HepG2 (cell line): Measurements from ENCODE around the gene MED12. TPM values are rescaled to one million over a fixed set of nuclear protein-coding genes. Genes with fewer than 3 reads are reported as not detected.
A peak's percentile ranks its signal among the peaks of the same experiment; 100 is the strongest.

Source experiments
- AHR ChIP-seq: IDR thresholded peaks from 2 replicates; pipeline ENCODE4 v1.6.1; 2018; ENCODE audit warnings: missing genetic modification reagents, missing compliant biosample characterization
- DMAP1 ChIP-seq: IDR thresholded peaks from 2 replicates; pipeline ENCODE4 v1.6.1; 2016
- ELF4 ChIP-seq: sonication (generic); formaldehyde crosslinking; IDR thresholded peaks from 2 replicates; pipeline ENCODE4 v1.5.0; 2020; ENCODE audit warnings: missing genetic modification reagents, mild to moderate bottlenecking, moderate library complexity, borderline replicate concordance
- FOXP1 ChIP-seq, 2 experiments: fragments of 450-650 bp in 1 of 2; IDR thresholded peaks; 2 replicates each; pipeline ENCODE4 v1.6.1; 2017 to 2018; ENCODE audit warnings: antibody characterized with exemption in 1 of 2
- GABPA ChIP-seq, 2 experiments: IDR thresholded peaks; 2 replicates each; pipeline ENCODE4 v1.6.1; 2011 to 2016; ENCODE audit warnings: low read depth in 2 of 2, low read length in 1 of 2, missing biosample characterization in 1 of 2, missing genetic modification characterization in 1 of 2
- HNRNPL ChIP-seq: fragments of 200-400 bp; formaldehyde crosslinking; IDR thresholded peaks from 2 replicates; pipeline ENCODE4 v1.6.1; 2017; ENCODE audit warnings: mild to moderate bottlenecking, low read depth, low read length
- KLF9 ChIP-seq: IDR thresholded peaks from 2 replicates; pipeline ENCODE4 v1.6.1; 2016; ENCODE audit warnings: low read depth
- NBN ChIP-seq: fragments of 450-650 bp; conservative IDR thresholded peaks from 2 replicates; pipeline ENCODE4 v1.6.1; 2017
- NFE2L2 ChIP-seq: fragments of 150-350 bp; IDR thresholded peaks from 2 replicates; pipeline ENCODE4 v1.6.1; 2014; ENCODE audit warnings: low read length
- NFKBIZ ChIP-seq: IDR thresholded peaks from 2 replicates; pipeline ENCODE4 v1.6.1; 2018; ENCODE audit warnings: missing genetic modification reagents, missing compliant biosample characterization
- NONO ChIP-seq, 2 experiments: fragments of 450-650 bp in 1 of 2; sonication (generic) in 1 of 2; formaldehyde crosslinking in 1 of 2; IDR thresholded peaks in 1 of 2; conservative IDR thresholded peaks in 1 of 2; 2 replicates each; pipeline versions ENCODE4 v1.6.1 to v1.8.0; 2017 to 2022; ENCODE audit warnings: mild to moderate bottlenecking in 1 of 2, missing genetic modification reagents in 1 of 2, moderate library complexity in 1 of 2
- TAF1 ChIP-seq: sonication (generic); formaldehyde crosslinking; IDR thresholded peaks from 2 replicates; pipeline ENCODE4 v1.4.0; 2020; ENCODE audit warnings: missing genetic modification reagents
- YY1 ChIP-seq: IDR thresholded peaks from 2 replicates; pipeline ENCODE4 v1.6.1; 2011; ENCODE audit warnings: low read length, low read depth, moderate library complexity, mild to moderate bottlenecking; ENCODE audit not compliant: insufficient read depth, insufficient replicate concordance
- ZNF331 ChIP-seq: sonication (generic); formaldehyde crosslinking; IDR thresholded peaks from 2 replicates; pipeline ENCODE4 v1.4.0; 2020; ENCODE audit warnings: missing genetic modification reagents
- ZNF549 ChIP-seq: sonication (generic); formaldehyde crosslinking; IDR thresholded peaks from 2 replicates; pipeline ENCODE4 v1.5.0; 2020; ENCODE audit warnings: missing genetic modification reagents
- ZNF619 ChIP-seq: sonication (generic); formaldehyde crosslinking; IDR thresholded peaks from 2 replicates; pipeline ENCODE4 v1.4.0; 2020; ENCODE audit warnings: mild to moderate bottlenecking, missing genetic modification reagents
- ZNF776 ChIP-seq: sonication (generic); formaldehyde crosslinking; IDR thresholded peaks from 2 replicates; pipeline ENCODE4 v1.4.0; 2020; ENCODE audit warnings: mild to moderate bottlenecking, missing genetic modification reagents
- ZSCAN21 ChIP-seq: sonication (generic); formaldehyde crosslinking; IDR thresholded peaks from 2 replicates; pipeline ENCODE4 v1.8.0; 2022; ENCODE audit warnings: mild to moderate bottlenecking, missing genetic modification reagents, moderate library complexity, borderline replicate concordance
- polyA plus RNA-seq, 8 experiments: library from polyadenylated mRNA; depleted of rRNA in 3 of 8; stranded (reverse) in 7 of 8; unstranded in 1 of 8; fragments of >200 nt; fragmentation: Illumina TruSeq in 4 of 8; extraction: Trizol in 4 of 8; gene quantifications; 2 replicates each; pipeline versions ENCODE4 v1.2.1 to v1.2.3, GENCODE V29; 2011 to 2016; ENCODE audit warnings: low read depth in 4 of 8, missing spikeins in 1 of 8, mixed read lengths in 1 of 8; ENCODE audit not compliant: insufficient read depth in 1 of 8
- total RNA-seq, 5 experiments: library from RNA; depleted of rRNA; stranded (reverse); fragments of >200 nt; fragmentation: Illumina TruSeq; extraction: Trizol; gene quantifications; 2 replicates each; pipeline ENCODE4 v1.2.3, GENCODE V29; 2016; ENCODE audit warnings: low read depth in 1 of 5
- TF ChIP-seq, protein P1 (sequence below): sonication (generic); formaldehyde crosslinking; IDR thresholded peaks from 2 replicates; pipeline ENCODE4; 2020; ENCODE audit warnings: missing genetic modification reagents, mild to moderate bottlenecking, borderline replicate concordance
- TF ChIP-seq, protein P2 (sequence below): IDR thresholded peaks from 2 replicates; pipeline ENCODE4 v1.6.1; 2012; ENCODE audit warnings: inconsistent platforms
- TF ChIP-seq, protein P3 (sequence below): sonication (generic); formaldehyde crosslinking; IDR thresholded peaks from 2 replicates; pipeline ENCODE4 v1.4.0; 2020; ENCODE audit warnings: missing genetic modification reagents
- TF ChIP-seq, protein P4 (sequence below): IDR thresholded peaks from 2 replicates; pipeline ENCODE4 v1.6.1; 2016; ENCODE audit warnings: missing genetic modification reagents, missing compliant biosample characterization
- TF ChIP-seq, protein P5 (sequence below): sonication (generic); formaldehyde crosslinking; IDR thresholded peaks from 2 replicates; pipeline ENCODE4 v1.5.0; 2020; ENCODE audit warnings: mild to moderate bottlenecking, missing genetic modification reagents

Gene MED12
- total and polyA plus RNA-seq, 2 of the 13 experiments (the other 11 are each of a cell fraction or from before 2014, with no cell fraction given) = 9.4 to 15.0 TPM

DNA sequence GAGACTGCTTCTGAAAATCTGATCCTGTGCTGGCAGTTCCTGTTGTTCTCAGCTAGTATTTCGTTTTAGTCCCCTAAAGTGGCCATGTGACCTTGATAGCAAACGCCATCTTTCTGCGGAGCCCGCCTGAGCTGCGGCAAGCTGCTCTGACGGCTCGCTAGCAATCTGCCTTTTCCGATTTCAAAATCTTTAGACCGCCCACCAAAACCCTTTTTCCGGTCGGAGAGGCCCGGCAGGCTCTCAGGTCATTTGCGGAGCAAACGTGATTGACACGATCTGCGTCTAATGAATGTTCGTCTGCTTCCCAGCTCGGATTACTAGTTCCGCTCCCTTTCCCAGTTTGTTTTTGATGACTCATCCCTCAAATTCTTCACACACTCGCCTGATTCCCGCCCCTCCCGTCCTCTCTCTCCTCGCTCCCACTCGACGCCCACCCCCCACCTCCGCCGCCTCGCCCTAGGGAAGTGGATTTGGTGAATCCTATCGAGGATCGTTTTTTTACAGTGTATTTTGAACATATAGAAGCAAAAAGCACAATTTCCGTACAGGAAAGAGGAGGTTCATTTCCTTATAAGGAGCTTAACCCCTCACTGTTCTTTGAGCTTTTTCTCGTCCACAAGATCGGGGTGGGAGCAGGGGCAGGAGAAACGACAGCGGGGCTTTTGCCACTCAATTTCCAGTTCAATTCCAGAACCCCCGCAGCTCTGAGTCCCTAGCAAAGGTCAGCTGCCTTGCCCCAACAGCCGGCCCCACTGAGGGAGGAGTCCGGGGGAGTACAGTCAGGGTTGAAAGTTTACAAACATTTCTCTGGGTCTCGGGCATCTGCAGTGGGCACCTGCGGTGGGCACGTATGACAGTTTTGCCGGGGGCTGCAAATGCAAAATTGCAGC, 63.8 kb downstream of the MED12 start (continued):
- TF ChIP-seq, protein P1, sequence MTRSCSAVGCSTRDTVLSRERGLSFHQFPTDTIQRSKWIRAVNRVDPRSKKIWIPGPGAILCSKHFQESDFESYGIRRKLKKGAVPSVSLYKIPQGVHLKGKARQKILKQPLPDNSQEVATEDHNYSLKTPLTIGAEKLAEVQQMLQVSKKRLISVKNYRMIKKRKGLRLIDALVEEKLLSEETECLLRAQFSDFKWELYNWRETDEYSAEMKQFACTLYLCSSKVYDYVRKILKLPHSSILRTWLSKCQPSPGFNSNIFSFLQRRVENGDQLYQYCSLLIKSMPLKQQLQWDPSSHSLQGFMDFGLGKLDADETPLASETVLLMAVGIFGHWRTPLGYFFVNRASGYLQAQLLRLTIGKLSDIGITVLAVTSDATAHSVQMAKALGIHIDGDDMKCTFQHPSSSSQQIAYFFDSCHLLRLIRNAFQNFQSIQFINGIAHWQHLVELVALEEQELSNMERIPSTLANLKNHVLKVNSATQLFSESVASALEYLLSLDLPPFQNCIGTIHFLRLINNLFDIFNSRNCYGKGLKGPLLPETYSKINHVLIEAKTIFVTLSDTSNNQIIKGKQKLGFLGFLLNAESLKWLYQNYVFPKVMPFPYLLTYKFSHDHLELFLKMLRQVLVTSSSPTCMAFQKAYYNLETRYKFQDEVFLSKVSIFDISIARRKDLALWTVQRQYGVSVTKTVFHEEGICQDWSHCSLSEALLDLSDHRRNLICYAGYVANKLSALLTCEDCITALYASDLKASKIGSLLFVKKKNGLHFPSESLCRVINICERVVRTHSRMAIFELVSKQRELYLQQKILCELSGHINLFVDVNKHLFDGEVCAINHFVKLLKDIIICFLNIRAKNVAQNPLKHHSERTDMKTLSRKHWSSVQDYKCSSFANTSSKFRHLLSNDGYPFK = no peak; the same call in 1 of the 2 replicates
- TF ChIP-seq, protein P2, sequence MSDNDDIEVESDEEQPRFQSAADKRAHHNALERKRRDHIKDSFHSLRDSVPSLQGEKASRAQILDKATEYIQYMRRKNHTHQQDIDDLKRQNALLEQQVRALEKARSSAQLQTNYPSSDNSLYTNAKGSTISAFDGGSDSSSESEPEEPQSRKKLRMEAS = peak; percentile 92
- TF ChIP-seq ELF4 (CRISPR knock-in tag) (no peak), HNRNPL (peak; percentile 52; the same call in 1 of the 2 replicates), ZSCAN21 (CRISPR knock-in tag) (no peak), NFKBIZ (no peak), ZNF331 (no peak), ZNF549 (CRISPR knock-in tag) (no peak), KLF9 (CRISPR knock-in tag) (no peak), NBN (no peak), ZNF619 (CRISPR knock-in tag) (no peak), GABPA (IDR thresholded peaks at IDR 0.05; ENCODE audit: low read depth, low read length) (peak; percentile 56), GABPA (CRISPR knock-in tag; IDR thresholded peaks at IDR 0.05; ENCODE audit: low read depth) (peak; percentile 92), TAF1 (peak; percentile 62; the same call in 1 of the 2 replicates), YY1 (peak; percentile 85), FOXP1 (IDR thresholded peaks at IDR 0.05) (no peak), FOXP1 (CRISPR knock-in tag; IDR thresholded peaks at IDR 0.05) (no peak), NFE2L2 (peak; percentile 92), NONO (IDR thresholded peaks at IDR 0.05) (no peak), NONO (CRISPR knock-in tag; conservative IDR thresholded peaks at IDR 0.05) (no peak), ZNF776 (CRISPR knock-in tag) (no peak), DMAP1 (peak; percentile 79), AHR (no peak)
- TF ChIP-seq, protein P3, sequence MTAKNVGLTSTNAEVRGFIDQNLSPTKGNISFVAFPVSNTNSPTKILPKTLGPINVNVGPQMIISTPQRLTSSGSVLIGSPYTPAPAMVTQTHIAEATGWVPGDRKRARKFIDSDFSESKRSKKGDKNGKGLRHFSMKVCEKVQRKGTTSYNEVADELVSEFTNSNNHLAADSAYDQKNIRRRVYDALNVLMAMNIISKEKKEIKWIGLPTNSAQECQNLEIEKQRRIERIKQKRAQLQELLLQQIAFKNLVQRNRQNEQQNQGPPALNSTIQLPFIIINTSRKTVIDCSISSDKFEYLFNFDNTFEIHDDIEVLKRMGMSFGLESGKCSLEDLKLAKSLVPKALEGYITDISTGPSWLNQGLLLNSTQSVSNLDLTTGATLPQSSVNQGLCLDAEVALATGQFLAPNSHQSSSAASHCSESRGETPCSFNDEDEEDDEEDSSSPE (CRISPR knock-in tag) = peak; percentile 87
- TF ChIP-seq, protein P4, sequence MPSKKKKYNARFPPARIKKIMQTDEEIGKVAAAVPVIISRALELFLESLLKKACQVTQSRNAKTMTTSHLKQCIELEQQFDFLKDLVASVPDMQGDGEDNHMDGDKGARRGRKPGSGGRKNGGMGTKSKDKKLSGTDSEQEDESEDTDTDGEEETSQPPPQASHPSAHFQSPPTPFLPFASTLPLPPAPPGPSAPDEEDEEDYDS (CRISPR knock-in tag) = 0 out of 2 replicates have a peak, but pooled peaks have one; percentile 17
- TF ChIP-seq, protein P5, sequence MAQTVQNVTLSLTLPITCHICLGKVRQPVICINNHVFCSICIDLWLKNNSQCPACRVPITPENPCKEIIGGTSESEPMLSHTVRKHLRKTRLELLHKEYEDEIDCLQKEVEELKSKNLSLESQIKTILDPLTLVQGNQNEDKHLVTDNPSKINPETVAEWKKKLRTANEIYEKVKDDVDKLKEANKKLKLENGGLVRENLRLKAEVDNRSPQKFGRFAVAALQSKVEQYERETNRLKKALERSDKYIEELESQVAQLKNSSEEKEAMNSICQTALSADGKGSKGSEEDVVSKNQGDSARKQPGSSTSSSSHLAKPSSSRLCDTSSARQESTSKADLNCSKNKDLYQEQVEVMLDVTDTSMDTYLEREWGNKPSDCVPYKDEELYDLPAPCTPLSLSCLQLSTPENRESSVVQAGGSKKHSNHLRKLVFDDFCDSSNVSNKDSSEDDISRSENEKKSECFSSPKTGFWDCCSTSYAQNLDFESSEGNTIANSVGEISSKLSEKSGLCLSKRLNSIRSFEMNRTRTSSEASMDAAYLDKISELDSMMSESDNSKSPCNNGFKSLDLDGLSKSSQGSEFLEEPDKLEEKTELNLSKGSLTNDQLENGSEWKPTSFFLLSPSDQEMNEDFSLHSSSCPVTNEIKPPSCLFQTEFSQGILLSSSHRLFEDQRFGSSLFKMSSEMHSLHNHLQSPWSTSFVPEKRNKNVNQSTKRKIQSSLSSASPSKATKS (CRISPR knock-in tag) = no peak
